PC-3 (cell line): ENCODE results near the gene GMDS. TPM values are rescaled to one million over a fixed set of nuclear protein-coding genes. Genes with fewer than 3 reads are reported as not detected.

Source experiments
- ATAC-seq: fragments of 200-7000 bp; cut with Tn5 transposase; 2 replicates; pipeline ENCODE4 v1.9.1; 2020; ENCODE audit warnings: mild to moderate bottlenecking, moderate library complexity
- BruUV-seq: library from RNA; stranded (reverse); fragments of 400-500 nt; replicated peaks from 2 replicates; lab custom pipeline; 2021; lab: Mats Ljungman, UMichigan
- CTCF ChIA-PET: fragments of 300-600 bp; sonication (Branson Sonifier 250); formaldehyde crosslinking; loops from one replicate; lab custom pipeline; 2022; ENCODE audit warnings: antibody characterized with exemption; lab: Charles Lee
- POLR2A ChIA-PET: fragments of 300-600 bp; sonication (Branson Sonifier 250); formaldehyde crosslinking; loops from one replicate; lab custom pipeline; 2022; ENCODE audit warnings: antibody characterized with exemption; ENCODE audit not compliant: unreplicated experiment; lab: Charles Lee
- DNase-seq: peaks from one replicate; pipeline ENCODE4 v3.0.0-alpha.2; 2015
- H2AFZ ChIP-seq: fragments of 300-600 bp; sonication (generic); 2 replicates; pipeline ENCODE4 v1.6.0; 2016; ENCODE audit warnings: antibody characterized with exemption, low read length
- H3F3A ChIP-seq: fragments of 300-600 bp; sonication (generic); one replicate; pipeline ENCODE4 v1.6.0; 2017; ENCODE audit warnings: antibody characterized with exemption, low read length, control low read depth, mild to moderate bottlenecking; ENCODE audit not compliant: unreplicated experiment
- H3K27ac ChIP-seq: fragments of 300-600 bp; sonication (generic); 2 replicates; pipeline ENCODE4 v1.5.1; 2016; ENCODE audit warnings: mild to moderate bottlenecking, low read length
- H3K27me3 ChIP-seq: fragments of 300-600 bp; sonication (generic); 2 replicates; pipeline ENCODE4 v1.6.1; 2016; ENCODE audit warnings: low read length, mixed read lengths
- H3K36me3 ChIP-seq: fragments of 300-600 bp; sonication (generic); 2 replicates; pipeline ENCODE4 v1.6.1; 2016; ENCODE audit warnings: low read depth, mixed run types, low read length, mixed read lengths
- H3K4me1 ChIP-seq: fragments of 300-600 bp; sonication (generic); 2 replicates; pipeline ENCODE4 v1.5.1; 2016; ENCODE audit warnings: low read length; ENCODE audit not compliant: insufficient read depth
- H3K4me2 ChIP-seq: fragments of 300-600 bp; sonication (generic); 2 replicates; pipeline ENCODE4 v1.6.0; 2016; ENCODE audit warnings: low read length
- H3K4me3 ChIP-seq: fragments of 300-600 bp; sonication (generic); 2 replicates; pipeline ENCODE4 v1.5.1; 2016; ENCODE audit warnings: mild to moderate bottlenecking, low read length, mixed read lengths
- H3K79me2 ChIP-seq: fragments of 300-600 bp; sonication (generic); 2 replicates; pipeline ENCODE4 v1.6.1; 2017; ENCODE audit warnings: low read length, mixed read lengths
- H3K9ac ChIP-seq: fragments of 300-600 bp; sonication (generic); 2 replicates; pipeline ENCODE4 v1.6.0; 2016; ENCODE audit warnings: mild to moderate bottlenecking, low read length
- H3K9me2 ChIP-seq: fragments of 300-600 bp; sonication (generic); replicated peaks from 2 replicates; pipeline ENCODE4 v1.6.1; 2016; ENCODE audit warnings: mixed run types, low read length, mixed read lengths
- H3K9me3 ChIP-seq: fragments of 300-600 bp; sonication (generic); 2 replicates; pipeline ENCODE4 v1.6.1; 2016; ENCODE audit warnings: low read length, mixed read lengths
- H4K20me1 ChIP-seq: fragments of 300-600 bp; sonication (generic); 2 replicates; pipeline ENCODE4 v1.6.1; 2016; ENCODE audit warnings: low read length, mixed read lengths
- CTCF ChIP-seq: fragments of 300-600 bp; sonication (generic); conservative IDR thresholded peaks from 2 replicates; pipeline ENCODE4 v1.5.1; 2017; ENCODE audit warnings: antibody characterized with exemption, low read depth, mild to moderate bottlenecking, low read length
- EZH2 ChIP-seq: fragments of 300-600 bp; sonication (generic); IDR thresholded peaks from one replicate; pipeline ENCODE4 v1.6.1; 2017; ENCODE audit warnings: antibody characterized with exemption, mild to moderate bottlenecking, low read length; ENCODE audit not compliant: unreplicated experiment
- EZH2phosphoT487 ChIP-seq: fragments of 300-600 bp; sonication (generic); IDR thresholded peaks from 2 replicates; pipeline ENCODE4 v1.6.1; 2018; ENCODE audit warnings: mild to moderate bottlenecking, antibody characterized with exemption, low read length, borderline replicate concordance
- intact Hi-C: fragments of 100-400 bp; cut with micrococcal nuclease; formaldehyde crosslinking; loops from 2 replicates; pipeline ENCODE4 v1.9.0; 2023
- total RNA-seq: library from RNA; depleted of rRNA; stranded (reverse); fragments of >200 nt; gene quantifications from 2 replicates; pipeline ENCODE4 v1.2.3, GENCODE V29; 2014

The GMDS gene
- total RNA-seq, 1 experiment from 2014 or later: 18.3 TPM

DNA sequence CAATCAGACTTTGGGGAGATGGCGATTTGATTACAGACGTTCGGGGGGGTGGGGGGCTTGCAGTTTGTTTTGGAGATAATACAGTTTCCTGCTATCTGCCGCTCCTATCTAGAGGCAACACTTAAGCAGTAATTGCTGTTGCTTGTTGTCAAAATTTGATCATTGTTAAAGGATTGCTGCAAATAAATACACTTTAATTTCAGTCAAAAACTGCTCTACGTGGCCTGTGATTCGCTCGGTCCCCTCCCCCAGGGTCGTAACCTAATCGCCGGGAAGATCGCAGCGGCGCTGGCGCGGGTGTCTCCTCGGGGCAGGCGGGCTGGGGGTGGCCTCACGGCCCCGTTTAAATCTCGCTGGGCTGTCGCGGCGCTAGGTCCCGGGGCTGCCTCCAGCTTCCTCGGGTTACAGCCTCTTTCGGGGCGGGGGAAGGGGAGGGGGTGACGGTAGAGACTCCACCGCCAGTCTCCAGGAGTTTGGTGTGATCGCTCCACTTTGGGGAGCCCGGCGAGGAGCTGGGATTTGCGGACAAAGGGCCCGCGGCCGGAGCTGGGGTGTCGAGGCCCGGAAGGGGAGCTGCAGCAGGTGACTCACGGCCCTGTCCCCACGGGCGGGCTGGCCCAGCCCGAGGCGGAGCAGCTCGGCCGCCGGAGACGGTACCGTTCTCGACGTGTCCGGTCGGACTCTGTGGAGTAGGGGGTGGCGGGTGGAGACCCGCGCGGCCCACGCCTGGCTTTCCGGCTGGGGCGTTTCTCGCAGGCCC, 631.5 kb downstream of the GMDS start:
- no peaks in the 10 kb centered on the region for H3K27me3 ChIP-seq
- no peaks in the 10 kb centered on the region for H3K36me3 ChIP-seq
- peak overlapping the region; percentile 91 for H3K4me2 ChIP-seq
- ChIA-PET CTCF (no interaction called here), POLR2A (interaction anchor here (0.6 kb wide), 1 partner anchor 26 kb away, joined by 3 read pairs; no protein-coding TSS in a partner anchor)
- H2AFZ ChIP-seq: peak overlapping the region; percentile 1; the same call in 1 of the 2 replicates
- no peaks in the 10 kb centered on the region for H3K9me3 ChIP-seq
- peaks cover 16% of the 10 kb centered on the region for H4K20me1 ChIP-seq
- ATAC-seq (no peak), DNase-seq (peak; percentile 19)
- H3K9ac ChIP-seq: peak overlapping the region; percentile 30
- H3K4me3 ChIP-seq: peak overlapping the region; percentile 80
- peaks cover 43% of the 10 kb centered on the region for H3K79me2 ChIP-seq
- H3K4me1 ChIP-seq: 0 out of 2 replicates have a peak, but pooled peaks cover 4% of the 10 kb centered on the region
- H3K27ac ChIP-seq: no peak overlapping the region
- intact Hi-C loops: loop anchor here (2.0 to 5.0 kb wide), 3 partner anchors 65 to 298 kb away; no protein-coding TSS in a partner anchor
- TF ChIP-seq CTCF (no peak), EZH2phosphoT487 (no peak), EZH2 (no peak)
- BruUV-seq: no TSS peak
- H3F3A ChIP-seq: no peaks in the 10 kb centered on the region
- no peaks in the 10 kb centered on the region for H3K9me2 ChIP-seq

GRCh38 chr6:1613346-1613687, 632.1 kb downstream of the GMDS start:
- CTCF ChIA-PET: no interaction called here

More at GRCh38 chr6:1613346-1613687, 632.1 kb downstream of the GMDS start:
- no peak for TF ChIP-seq EZH2
- TF ChIP-seq EZH2phosphoT487: no peak
- TF ChIP-seq CTCF: no peak
- no peaks in the 10 kb centered on the region for H3K9me2 ChIP-seq
- peak overlapping the region; percentile 91 for H3K4me2 ChIP-seq
- no peaks in the 10 kb centered on the region for H3K36me3 ChIP-seq
- intact Hi-C loops: loop anchor here (2.0 to 5.0 kb wide), 3 partner anchors 65 to 299 kb away; no protein-coding TSS in a partner anchor
- peaks cover 16% of the 10 kb centered on the region for H4K20me1 ChIP-seq
- POLR2A ChIA-PET: interaction anchor here (0.6 kb wide), 1 partner anchor 26 kb away, joined by 3 read pairs; no protein-coding TSS in a partner anchor
- no peaks in the 10 kb centered on the region for H3K9me3 ChIP-seq
- H3K79me2 ChIP-seq: peaks cover 43% of the 10 kb centered on the region
- 0 out of 2 replicates have a peak, but pooled peaks cover 4% of the 10 kb centered on the region for H3K4me1 ChIP-seq
- 0 out of 2 replicates have a peak overlapping the region, but pooled peaks have one; percentile 1 for H2AFZ ChIP-seq
- H3K27me3 ChIP-seq: no peaks in the 10 kb centered on the region
- H3K27ac ChIP-seq: no peak overlapping the region
- peak overlapping the region; percentile 80 for H3K4me3 ChIP-seq
- no peak for DNase-seq
- H3K9ac ChIP-seq: peak overlapping the region; percentile 30
- no peaks in the 10 kb centered on the region for H3F3A ChIP-seq
- no peak for ATAC-seq
- BruUV-seq: no TSS peak
